Chondrocyte (in vitro differentiated cells): ENCODE measurements around the gene DDT. TPM values are rescaled to one million over a fixed set of nuclear protein-coding genes. Genes with fewer than 3 reads are reported as not detected.
"Not testable (repeated sequence)": the region's sequence is repeated elsewhere in the genome, so short reads cannot be mapped to it uniquely, and the experiment has no call there.

ENCODE experiments used
- DNase-seq: peaks from one replicate; pipeline ENCODE4 v3.0.0; 2021; ENCODE audit warnings: mixed read lengths, low spot score
- H3K27ac Mint-ChIP-seq: one replicate; pipeline ENCODE4 v1.8.0; 2021; ENCODE audit warnings: mild to moderate bottlenecking, moderate library complexity, mixed read lengths; ENCODE audit not compliant: unreplicated experiment
- H3K27me3 Mint-ChIP-seq: 2 replicates; pipeline ENCODE4 v1.8.0; 2021; ENCODE audit warnings: low read depth, mixed read lengths
- H3K36me3 Mint-ChIP-seq: 2 replicates; pipeline ENCODE4 v1.8.0; 2021; ENCODE audit warnings: low read depth, mixed read lengths
- H3K4me1 Mint-ChIP-seq: 2 replicates; pipeline ENCODE4 v1.8.0; 2021; ENCODE audit warnings: low read depth, mild to moderate bottlenecking, mixed read lengths
- H3K4me3 Mint-ChIP-seq: one replicate; pipeline ENCODE4 v1.8.0; 2021; ENCODE audit warnings: mild to moderate bottlenecking, moderate library complexity, mixed read lengths; ENCODE audit not compliant: unreplicated experiment
- H3K9me3 Mint-ChIP-seq: 2 replicates; pipeline ENCODE4 v1.8.0; 2021; ENCODE audit warnings: low read depth, mixed read lengths
- CTCF ChIP-seq: fragments of 200-600 bp; sonication (generic); IDR thresholded peaks from 2 replicates; pipeline ENCODE4 v1.5.0; 2021; ENCODE audit warnings: antibody characterized with exemption, mild to moderate bottlenecking, moderate library complexity
- total RNA-seq: library from RNA; stranded (reverse); gene quantifications from 3 replicates; pipeline ENCODE4 v1.2.1, GENCODE V29; 2021

The DDT gene
- total RNA-seq, 1 donor from 2014 or later: 93.1 TPM

GRCh38 chr22:24001314-24001713, 27.1 kb upstream of the DDT start:
- DNase-seq: no peak
- TF ChIP-seq CTCF: no peak
- Mint-ChIP-seq H3K4me1 (no peaks in the 10 kb centered on the region), H3K27me3 (peaks cover 2% of the 10 kb centered on the region), H3K9me3 (no peaks in the 10 kb centered on the region), H3K27ac (no peak overlapping the region), H3K4me3 (no peak overlapping the region), H3K36me3 (no peaks in the 10 kb centered on the region)

- H3K9me3 Mint-ChIP-seq, H3K4me3 Mint-ChIP-seq, H3K27ac Mint-ChIP-seq, H3K4me1 Mint-ChIP-seq, H3K27me3 Mint-ChIP-seq, DNase-seq, H3K36me3 Mint-ChIP-seq: not testable (repeated sequence)
Measured at GRCh38 chr22:23999779-24000178, 25.5 kb upstream of the DDT start.

- Mint-ChIP-seq H3K9me3 (no peaks in the 10 kb centered on the region), H3K4me1 (no peaks in the 10 kb centered on the region), H3K36me3 (no peaks in the 10 kb centered on the region), H3K27ac (no peak overlapping the region), H3K27me3 (peaks cover 2% of the 10 kb centered on the region), H3K4me3 (no peak overlapping the region)
- no peak for DNase-seq
- TF ChIP-seq CTCF: no peak
Measured at GRCh38 chr22:23997092-23997491, 22.9 kb upstream of the DDT start.

GRCh38 chr22:23993581-23994177, 19.4 kb upstream of the DDT start:
- not testable (repeated sequence) for H3K4me1 Mint-ChIP-seq, H3K9me3 Mint-ChIP-seq, H3K4me3 Mint-ChIP-seq, DNase-seq, H3K27ac Mint-ChIP-seq, H3K27me3 Mint-ChIP-seq, H3K36me3 Mint-ChIP-seq

GRCh38 chr22:23993080-23993479, 18.8 kb upstream of the DDT start:
- H3K27me3 Mint-ChIP-seq: not testable (repeated sequence)

GRCh38 chr22:23989583-23990244, 15.5 kb upstream of the DDT start:
- H3K4me3 Mint-ChIP-seq, DNase-seq, H3K27me3 Mint-ChIP-seq, H3K4me1 Mint-ChIP-seq, H3K27ac Mint-ChIP-seq, H3K36me3 Mint-ChIP-seq, H3K9me3 Mint-ChIP-seq: not testable (repeated sequence)

More at GRCh38 chr22:23993080-23993479, 18.8 kb upstream of the DDT start:
- H3K36me3 Mint-ChIP-seq, H3K9me3 Mint-ChIP-seq, H3K4me3 Mint-ChIP-seq, H3K4me1 Mint-ChIP-seq, DNase-seq, H3K27ac Mint-ChIP-seq: not testable (repeated sequence)

GRCh38 chr22:23986538-23987178, 12.4 kb upstream of the DDT start:
- not testable (repeated sequence) for DNase-seq, H3K9me3 Mint-ChIP-seq, H3K4me3 Mint-ChIP-seq, H3K27ac Mint-ChIP-seq, H3K4me1 Mint-ChIP-seq, H3K36me3 Mint-ChIP-seq, H3K27me3 Mint-ChIP-seq

GRCh38 chr22:23986089-23986488, 11.8 kb upstream of the DDT start:
- not testable (repeated sequence) for DNase-seq, H3K27me3 Mint-ChIP-seq, H3K4me3 Mint-ChIP-seq, H3K4me1 Mint-ChIP-seq, H3K9me3 Mint-ChIP-seq, H3K27ac Mint-ChIP-seq, H3K36me3 Mint-ChIP-seq
